ENCODE data around the gene MARCO.
A peak's percentile ranks its signal among the peaks of the same experiment; 100 is the strongest.

DNA sequence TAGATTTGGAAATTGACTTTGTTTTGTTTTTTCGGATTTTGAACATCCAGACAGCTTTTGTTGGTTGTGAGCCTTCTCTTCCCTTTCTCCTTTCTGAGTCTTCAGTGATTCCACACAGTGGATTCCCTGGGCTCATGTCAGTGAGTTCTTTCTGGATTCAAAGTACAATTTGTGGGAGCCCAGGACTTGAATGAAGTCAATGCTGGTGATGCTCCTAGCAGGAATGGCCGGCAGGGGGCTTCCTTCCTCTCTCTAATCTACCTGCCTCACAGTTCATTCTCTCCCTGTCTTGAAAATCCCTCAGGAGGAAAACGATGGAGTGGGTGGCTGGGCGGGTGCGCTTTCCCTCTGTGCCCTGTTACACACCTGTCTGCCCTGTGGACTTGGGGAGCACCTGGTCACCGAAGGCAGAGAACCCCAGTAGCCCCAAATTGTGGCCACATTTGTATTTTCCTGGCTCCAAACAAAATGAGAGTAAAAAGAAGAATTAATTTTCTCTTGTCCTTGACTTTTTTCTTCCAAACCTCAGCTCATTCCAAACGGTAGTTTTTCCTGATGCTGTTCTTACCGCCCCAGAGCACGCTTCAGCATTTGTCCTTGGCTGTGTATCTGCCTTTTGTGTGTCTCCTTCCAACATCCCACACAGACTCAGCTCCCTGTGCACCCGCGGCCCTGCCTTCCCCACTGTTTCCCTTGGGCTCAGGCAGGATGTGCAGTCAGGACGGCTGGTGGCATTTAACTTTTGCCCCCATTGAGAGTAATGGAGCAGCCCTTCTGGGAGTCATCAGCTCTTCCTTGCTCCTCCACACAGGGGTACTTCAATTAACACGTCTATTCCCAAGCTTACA, 86.6 kb downstream of the MARCO start:
- TF ChIP-seq, protein P1, sequence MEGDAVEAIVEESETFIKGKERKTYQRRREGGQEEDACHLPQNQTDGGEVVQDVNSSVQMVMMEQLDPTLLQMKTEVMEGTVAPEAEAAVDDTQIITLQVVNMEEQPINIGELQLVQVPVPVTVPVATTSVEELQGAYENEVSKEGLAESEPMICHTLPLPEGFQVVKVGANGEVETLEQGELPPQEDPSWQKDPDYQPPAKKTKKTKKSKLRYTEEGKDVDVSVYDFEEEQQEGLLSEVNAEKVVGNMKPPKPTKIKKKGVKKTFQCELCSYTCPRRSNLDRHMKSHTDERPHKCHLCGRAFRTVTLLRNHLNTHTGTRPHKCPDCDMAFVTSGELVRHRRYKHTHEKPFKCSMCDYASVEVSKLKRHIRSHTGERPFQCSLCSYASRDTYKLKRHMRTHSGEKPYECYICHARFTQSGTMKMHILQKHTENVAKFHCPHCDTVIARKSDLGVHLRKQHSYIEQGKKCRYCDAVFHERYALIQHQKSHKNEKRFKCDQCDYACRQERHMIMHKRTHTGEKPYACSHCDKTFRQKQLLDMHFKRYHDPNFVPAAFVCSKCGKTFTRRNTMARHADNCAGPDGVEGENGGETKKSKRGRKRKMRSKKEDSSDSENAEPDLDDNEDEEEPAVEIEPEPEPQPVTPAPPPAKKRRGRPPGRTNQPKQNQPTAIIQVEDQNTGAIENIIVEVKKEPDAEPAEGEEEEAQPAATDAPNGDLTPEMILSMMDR (IDR thresholded peaks at IDR 0.05), result peak in 2 of 3 experiments; percentile 18 to 30
- TF ChIP-seq POLR2A (IDR thresholded peaks at IDR 0.05), result no peak
